Caco-2 (cell line): ENCODE measurements around the gene SDCBP2. TPM values are rescaled to one million over a fixed set of nuclear protein-coding genes. Genes with fewer than 3 reads are reported as not detected.

Source experiments
- BruUV-seq: library from RNA; stranded (reverse); fragments of 400-500 nt; replicated peaks from 2 replicates; lab custom pipeline; 2021; lab: Mats Ljungman, UMichigan
- CTCF ChIA-PET: fragments of 300-600 bp; sonication (Branson Sonifier 250); formaldehyde crosslinking; loops from one replicate; lab custom pipeline; 2022; ENCODE audit warnings: antibody characterized with exemption; lab: Charles Lee
- POLR2A ChIA-PET: fragments of 300-600 bp; sonication (Branson Sonifier 250); formaldehyde crosslinking; loops from one replicate; lab custom pipeline; 2022; ENCODE audit warnings: antibody characterized with exemption; lab: Charles Lee
- DNase-seq, 2 experiments: peaks; one replicate each; pipeline versions ENCODE4 v3.0.0 to v3.0.0-alpha.2; 2020 to 2022
- H3K27me3 ChIP-seq: replicated peaks from 2 replicates; pipeline ENCODE4 v1.6.0; 2011; ENCODE audit warnings: low read length; ENCODE audit not compliant: control insufficient read depth, insufficient read depth
- H3K36me3 ChIP-seq: 2 replicates; pipeline ENCODE4 v1.5.1; 2011; ENCODE audit warnings: low read length; ENCODE audit not compliant: control insufficient read depth, insufficient read depth
- H3K4me1 ChIP-seq: fragments of 250-450 bp; sonication (Bioruptor Pico); 2 replicates; pipeline ENCODE4 v1.5.1; 2020; ENCODE audit warnings: mild to moderate bottlenecking
- H3K4me3 ChIP-seq: 2 replicates; pipeline ENCODE4 v1.5.1; 2011; ENCODE audit warnings: low read depth, mild to moderate bottlenecking, control low read depth, low read length
- H3K9me3 ChIP-seq: fragments of 250-450 bp; sonication (Bioruptor Pico); 2 replicates; pipeline ENCODE4 v1.5.1; 2020; ENCODE audit warnings: mild to moderate bottlenecking, moderate library complexity
- H3K27ac Mint-ChIP-seq: one replicate; pipeline ENCODE4 v1.8.0; 2022; ENCODE audit warnings: mixed read lengths; ENCODE audit not compliant: unreplicated experiment
- H3K27me3 Mint-ChIP-seq: one replicate; pipeline ENCODE4 v1.8.0; 2022; ENCODE audit warnings: mixed read lengths; ENCODE audit not compliant: insufficient read depth, unreplicated experiment
- H3K36me3 Mint-ChIP-seq: one replicate; pipeline ENCODE4 v1.8.0; 2022; ENCODE audit warnings: mild to moderate bottlenecking, mixed read lengths; ENCODE audit not compliant: insufficient read depth, unreplicated experiment
- H3K4me1 Mint-ChIP-seq: one replicate; pipeline ENCODE4 v1.8.0; 2022; ENCODE audit warnings: low read depth, mixed read lengths; ENCODE audit not compliant: unreplicated experiment
- H3K4me3 Mint-ChIP-seq: one replicate; pipeline ENCODE4 v1.8.0; 2022; ENCODE audit warnings: mild to moderate bottlenecking, moderate library complexity, mixed read lengths; ENCODE audit not compliant: unreplicated experiment
- H3K9me3 Mint-ChIP-seq: one replicate; pipeline ENCODE4 v1.8.0; 2022; ENCODE audit warnings: mixed read lengths; ENCODE audit not compliant: unreplicated experiment
- intact Hi-C: fragments of 100-400 bp; cut with micrococcal nuclease; formaldehyde crosslinking; loops from one replicate; pipeline ENCODE4 v1.10.0; 2022; ENCODE audit not compliant: unreplicated experiment
- total RNA-seq: library from RNA; stranded (reverse); gene quantifications from 2 replicates; pipeline ENCODE4 v1.2.3, GENCODE V29; 2022
- TF ChIP-seq, protein P1 (sequence below), 2 experiments: fragments of 200-600 bp in 1 of 2; IDR thresholded peaks; 1 replicate in 1 of 2; 2 replicates in 1 of 2; pipeline versions ENCODE4 v1.5.1 to v1.8.0; 2011 to 2022; ENCODE audit warnings: antibody characterized with exemption in 1 of 2, control low read depth in 1 of 2, inconsistent platforms in 1 of 2, low read depth in 1 of 2, low read length in 1 of 2, mild to moderate bottlenecking in 1 of 2, moderate library complexity in 1 of 2; ENCODE audit not compliant: insufficient read depth in 1 of 2, severe bottlenecking in 1 of 2, unreplicated experiment in 1 of 2

Gene SDCBP2
- total RNA-seq, 1 experiment from 2014 or later: 2.0 TPM

DNA sequence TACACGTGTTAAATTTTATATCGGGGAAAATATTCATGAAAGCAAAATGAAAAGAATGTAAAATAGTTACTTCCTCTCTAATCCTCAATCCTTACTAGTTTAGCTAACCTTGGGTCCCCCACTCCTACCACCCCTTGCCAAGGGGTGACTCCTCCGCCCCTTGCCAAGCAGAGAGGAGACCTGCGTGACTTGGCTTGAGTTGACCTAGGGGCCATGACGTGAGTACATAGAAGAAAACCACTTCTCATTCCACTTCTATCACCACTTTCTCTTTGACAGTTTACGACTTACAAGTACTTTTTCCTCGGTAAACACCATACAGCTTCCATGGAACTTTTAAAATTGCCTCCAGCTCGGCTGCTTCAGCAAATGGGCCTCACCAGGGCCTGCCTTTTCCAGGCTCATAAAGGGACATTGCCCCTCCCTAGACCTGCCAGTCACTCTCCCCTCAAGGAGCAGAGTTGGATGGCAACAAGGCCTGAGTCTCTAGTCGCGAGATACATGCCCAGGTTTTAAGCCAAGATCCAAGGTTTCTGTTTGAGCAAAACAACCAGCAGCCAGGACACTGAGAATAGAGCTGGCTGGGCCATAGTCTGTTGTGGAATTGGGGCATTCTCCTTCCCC lies 29.9 kb downstream of the SDCBP2 start:
- H3K4me3 ChIP-seq: no peak overlapping the region
- intact Hi-C loops: no loop called here
- H3K27me3 ChIP-seq: no peaks in the 10 kb centered on the region
- TF ChIP-seq, protein P1, sequence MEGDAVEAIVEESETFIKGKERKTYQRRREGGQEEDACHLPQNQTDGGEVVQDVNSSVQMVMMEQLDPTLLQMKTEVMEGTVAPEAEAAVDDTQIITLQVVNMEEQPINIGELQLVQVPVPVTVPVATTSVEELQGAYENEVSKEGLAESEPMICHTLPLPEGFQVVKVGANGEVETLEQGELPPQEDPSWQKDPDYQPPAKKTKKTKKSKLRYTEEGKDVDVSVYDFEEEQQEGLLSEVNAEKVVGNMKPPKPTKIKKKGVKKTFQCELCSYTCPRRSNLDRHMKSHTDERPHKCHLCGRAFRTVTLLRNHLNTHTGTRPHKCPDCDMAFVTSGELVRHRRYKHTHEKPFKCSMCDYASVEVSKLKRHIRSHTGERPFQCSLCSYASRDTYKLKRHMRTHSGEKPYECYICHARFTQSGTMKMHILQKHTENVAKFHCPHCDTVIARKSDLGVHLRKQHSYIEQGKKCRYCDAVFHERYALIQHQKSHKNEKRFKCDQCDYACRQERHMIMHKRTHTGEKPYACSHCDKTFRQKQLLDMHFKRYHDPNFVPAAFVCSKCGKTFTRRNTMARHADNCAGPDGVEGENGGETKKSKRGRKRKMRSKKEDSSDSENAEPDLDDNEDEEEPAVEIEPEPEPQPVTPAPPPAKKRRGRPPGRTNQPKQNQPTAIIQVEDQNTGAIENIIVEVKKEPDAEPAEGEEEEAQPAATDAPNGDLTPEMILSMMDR (IDR thresholded peaks at IDR 0.05; ENCODE audit: insufficient read depth in 1 of 2, low read depth in 1 of 2, low read length in 1 of 2, severe bottlenecking in 1 of 2, unreplicated experiment in 1 of 2): no peak
- no TSS peak for BruUV-seq
- H3K36me3 Mint-ChIP-seq: no peaks in the 10 kb centered on the region
- ChIA-PET CTCF (no interaction called here), POLR2A (no interaction called here)
- no peak for DNase-seq
- H3K36me3 ChIP-seq: no peaks in the 10 kb centered on the region
- H3K9me3 Mint-ChIP-seq: no peaks in the 10 kb centered on the region
- H3K4me3 Mint-ChIP-seq: no peak overlapping the region
- H3K27me3 Mint-ChIP-seq: peaks cover 8% of the 10 kb centered on the region
- no peaks in the 10 kb centered on the region for H3K9me3 ChIP-seq
- no peaks in the 10 kb centered on the region for H3K4me1 ChIP-seq
- H3K4me1 Mint-ChIP-seq: no peaks in the 10 kb centered on the region
- no peak overlapping the region for H3K27ac Mint-ChIP-seq

DNA sequence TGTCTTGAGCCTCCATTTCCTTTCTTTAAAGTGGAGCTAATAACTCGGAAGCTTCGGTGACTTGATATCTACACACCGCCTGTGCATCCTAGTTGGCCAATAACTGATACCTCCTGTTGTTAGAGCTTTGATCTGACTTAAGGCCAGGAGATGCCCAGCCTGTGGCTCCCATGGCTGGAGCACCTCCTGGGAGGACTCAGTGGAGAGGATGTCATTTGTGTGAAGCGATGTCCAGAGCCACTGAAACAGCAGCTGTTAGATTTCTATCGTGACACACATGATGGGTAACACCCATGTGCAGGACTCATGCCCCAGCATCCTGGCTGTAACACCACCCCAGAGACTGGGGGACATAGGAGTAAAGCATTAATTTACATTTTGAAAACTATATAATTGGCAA lies 30.8 kb downstream of the SDCBP2 start:
- H3K36me3 Mint-ChIP-seq: no peaks in the 10 kb centered on the region
- no peak overlapping the region for H3K4me3 ChIP-seq
- no peaks in the 10 kb centered on the region for H3K4me1 ChIP-seq
- no TSS peak for BruUV-seq
- no peak overlapping the region for H3K4me3 Mint-ChIP-seq
- no peaks in the 10 kb centered on the region for H3K9me3 ChIP-seq
- TF ChIP-seq, protein P1 (IDR thresholded peaks at IDR 0.05; ENCODE audit: insufficient read depth in 1 of 2, low read depth in 1 of 2, low read length in 1 of 2, severe bottlenecking in 1 of 2, unreplicated experiment in 1 of 2): no peak
- no peaks in the 10 kb centered on the region for H3K36me3 ChIP-seq
- no peaks in the 10 kb centered on the region for H3K4me1 Mint-ChIP-seq
- no peak for DNase-seq
- ChIA-PET CTCF (no interaction called here), POLR2A (no interaction called here)
- no peaks in the 10 kb centered on the region for H3K27me3 ChIP-seq
- peaks cover 8% of the 10 kb centered on the region for H3K27me3 Mint-ChIP-seq
- H3K27ac Mint-ChIP-seq: no peak overlapping the region
- intact Hi-C loops: no loop called here
- no peaks in the 10 kb centered on the region for H3K9me3 Mint-ChIP-seq

DNA sequence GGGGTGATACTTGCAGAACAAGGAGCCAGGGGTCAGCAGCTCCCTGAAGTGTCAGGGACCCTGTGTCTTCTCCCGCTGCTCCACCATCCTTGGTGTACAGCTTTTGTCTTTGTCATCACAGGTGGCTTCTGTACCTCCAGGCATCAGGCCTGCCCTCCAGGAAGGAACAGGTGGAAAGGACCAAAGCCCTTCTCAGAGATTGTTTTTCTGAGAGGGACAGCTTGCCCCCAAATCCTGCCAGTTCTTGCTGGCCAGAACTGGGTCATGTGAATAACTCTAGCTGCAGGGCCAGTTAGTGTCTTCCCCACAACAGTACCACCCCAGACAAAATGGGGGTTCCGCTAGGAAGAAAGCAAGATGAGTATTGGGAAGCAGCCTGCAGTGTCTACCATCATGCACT lies 31.5 kb downstream of the SDCBP2 start:
- peaks cover 10% of the 10 kb centered on the region for H3K27me3 Mint-ChIP-seq

More for the DNA sequence above, 31.5 kb downstream of the SDCBP2 start:
- H3K4me1 Mint-ChIP-seq: no peaks in the 10 kb centered on the region
- ChIA-PET POLR2A (no interaction called here), CTCF (no interaction called here)
- Histone ChIP-seq H3K4me3 (no peak overlapping the region), H3K27me3 (no peaks in the 10 kb centered on the region), H3K9me3 (no peaks in the 10 kb centered on the region), H3K4me1 (no peaks in the 10 kb centered on the region), H3K36me3 (no peaks in the 10 kb centered on the region)
- no peaks in the 10 kb centered on the region for H3K36me3 Mint-ChIP-seq
- TF ChIP-seq, protein P1 (IDR thresholded peaks at IDR 0.05; ENCODE audit: insufficient read depth in 1 of 2, low read depth in 1 of 2, low read length in 1 of 2, severe bottlenecking in 1 of 2, unreplicated experiment in 1 of 2): no peak
- H3K9me3 Mint-ChIP-seq: no peaks in the 10 kb centered on the region
- intact Hi-C loops: no loop called here
- DNase-seq: no peak
- H3K27ac Mint-ChIP-seq: no peak overlapping the region
- no peak overlapping the region for H3K4me3 Mint-ChIP-seq
- no TSS peak for BruUV-seq
